Head of caudate nucleus (tissue), 42 donors: ENCODE results near the gene VARS2.
A peak's percentile ranks its signal among the peaks of the same experiment; 100 is the strongest.
"Not testable (repeated sequence)": the region's sequence is repeated elsewhere in the genome, so short reads cannot be mapped to it uniquely, and the experiment has no call there.

Experiments
- DNase-seq, 42 donors: peaks; one replicate each; pipeline versions ENCODE4 v3.0.0 to v3.0.0-alpha.2; 2020 to 2021; ENCODE audit warnings: mixed read lengths in 7 of 42
- intact Hi-C: fragments of 100-400 bp; cut with DNase I; formaldehyde crosslinking; loops from one replicate; pipeline ENCODE4 v1.15.0; 2022

VARS2 gene

GRCh38 chr6:30914076-30914853, at the start of gene VARS2:
TSS of gene VARS2 (plus strand) at chr6:30914238. CDS start at chr6:30914837, 599 bp downstream.
- intact Hi-C loops, result loop anchor here (2.0 kb wide), 1 partner anchor 155 kb away; no protein-coding TSS in a partner anchor

GRCh38 chr6:30864325-30864724, 49.7 kb upstream of the VARS2 start:
- DNase-seq, result no peak

More at GRCh38 chr6:30914076-30914853, at the start of gene VARS2:
- peak; percentile 90 to 98 (median 94) for DNase-seq

GRCh38 chr6:30869241-30869749, 44.7 kb upstream of the VARS2 start:
- DNase-seq, intact Hi-C loops: not testable (repeated sequence)

More at GRCh38 chr6:30864325-30864724, 49.7 kb upstream of the VARS2 start:
- intact Hi-C loops, result no loop called here

GRCh38 chr6:30870546-30870945, 43.5 kb upstream of the VARS2 start:
- intact Hi-C loops, result no loop called here
- DNase-seq, result no peak

- intact Hi-C loops, result no loop called here
- DNase-seq, result no peak
Observed at GRCh38 chr6:30871592-30872183, 42.4 kb upstream of the VARS2 start.

GRCh38 chr6:30873137-30873640, 40.8 kb upstream of the VARS2 start:
- DNase-seq, result no peak
- intact Hi-C loops, result no loop called here

GRCh38 chr6:30873795-30874194, 40.2 kb upstream of the VARS2 start:
- intact Hi-C loops, DNase-seq: not testable (repeated sequence)

- intact Hi-C loops, result loop anchor here (2.0 kb wide), 1 partner anchor 47 kb away; no protein-coding TSS in a partner anchor
- no peak for DNase-seq
Observed at GRCh38 chr6:30875244-30876038, 38.6 kb upstream of the VARS2 start.

- DNase-seq, result peak in 1 of 42 donors; percentile 62
- intact Hi-C loops, result loop anchor here (2.0 kb wide), 1 partner anchor 47 kb away; no protein-coding TSS in a partner anchor
Observed at GRCh38 chr6:30876039-30876730, 37.9 kb upstream of the VARS2 start.

GRCh38 chr6:30877419-30878262, 36.4 kb upstream of the VARS2 start:
- intact Hi-C loops, result loop anchor here (2.0 kb wide), 1 partner anchor 49 kb away; no protein-coding TSS in a partner anchor
- DNase-seq, result peak; percentile 78 to 96 (median 90)

- peak in 1 of 42 donors; percentile 13 for DNase-seq
- intact Hi-C loops, result loop anchor here (10.0 kb wide), 1 partner anchor 135 kb away; the partner anchor contains the start of genes FLOT1 and IER3
Observed at GRCh38 chr6:30879684-30880427, 34.2 kb upstream of the VARS2 start.

- peak in 40 of 42 donors; percentile 35 to 82 (median 65) for DNase-seq
- intact Hi-C loops, result loop anchor here (10.0 kb wide), 1 partner anchor 136 kb away; the partner anchor contains the start of genes FLOT1 and IER3
Observed at GRCh38 chr6:30880698-30881252, 33.3 kb upstream of the VARS2 start.

GRCh38 chr6:30881392-30882203, 32.4 kb upstream of the VARS2 start:
- DNase-seq, result peak in 23 of 42 donors; percentile 32 to 77 (median 50)
- intact Hi-C loops, result loop anchor here (10.0 kb wide), 1 partner anchor 137 kb away; the partner anchor contains the start of genes FLOT1 and IER3

GRCh38 chr6:30882204-30882758, 31.8 kb upstream of the VARS2 start:
- intact Hi-C loops, result loop anchor here (10.0 kb wide), 1 partner anchor 137 kb away; the partner anchor contains the start of genes FLOT1 and IER3
- DNase-seq, result peak in 1 of 42 donors; percentile 28
